HCT116 (cell line): ENCODE data around the gene ZNF358. TPM values are rescaled to one million over a fixed set of nuclear protein-coding genes. Genes with fewer than 3 reads are reported as not detected.

ENCODE experiments used
- ATAC-seq: fragments of 200-7000 bp; cut with Tn5 transposase; 2 replicates; pipeline ENCODE4 v1.9.1; 2020; ENCODE audit warnings: mild to moderate bottlenecking, moderate library complexity
- BruUV-seq: library from RNA; stranded (reverse); fragments of 400-500 nt; replicated peaks from 2 replicates; lab custom pipeline; 2021; lab: Mats Ljungman, UMichigan
- CTCF ChIA-PET: fragments of 300-600 bp; sonication (Branson Sonifier 250); formaldehyde crosslinking; loops from one replicate; lab custom pipeline; 2021; ENCODE audit warnings: antibody characterized with exemption; lab: Charles Lee
- POLR2A ChIA-PET: fragments of 300-600, 350-600 bp; sonication (Branson Sonifier 250); formaldehyde crosslinking; loops from one replicate; lab custom pipeline; 2021; ENCODE audit warnings: antibody characterized with exemption; lab: Charles Lee
- RAD21 ChIA-PET, 2 experiments: fragments of 300-600 bp; sonication (Branson Sonifier 250); formaldehyde crosslinking; loops; one replicate each; lab custom pipeline; 2023; ENCODE audit warnings: low total read pairs in 2 of 2; ENCODE audit not compliant: uncharacterized antibody in 2 of 2, unreplicated experiment in 2 of 2, low non-redundant PET in 1 of 2; lab: Charles Lee
- DNase-seq: peaks from one replicate; pipeline ENCODE4 v3.0.0-alpha.2; 2010; ENCODE audit warnings: low read depth, low spot score
- H2AFZ ChIP-seq: fragments of 200-600 bp; shearing (Covaris generic), sonication (generic); 2 replicates; pipeline ENCODE4 v1.6.1; 2017; ENCODE audit warnings: low read depth, mixed run types, mixed read lengths, antibody characterized with exemption, low read length; ENCODE audit not compliant: poor library complexity, severe bottlenecking
- H3K27ac ChIP-seq: 2 replicates; pipeline ENCODE4 v1.5.1; 2012; ENCODE audit warnings: low read depth, low read length
- H3K27me3 ChIP-seq: fragments of 200-600 bp; sonication (generic); 2 replicates; pipeline ENCODE4 v1.6.1; 2016; ENCODE audit warnings: mixed run types, low read length, mixed read lengths; ENCODE audit not compliant: insufficient read depth
- H3K36me3 ChIP-seq, 2 experiments: fragments of 200-500 bp in 1 of 2; fragments of 200-600 bp in 1 of 2; sonication (Bioruptor generic) in 1 of 2; sonication (generic) in 1 of 2; 2 replicates each; pipeline versions ENCODE4 v1.5.1 to v1.6.1; 2014 to 2016; ENCODE audit warnings: low read length in 2 of 2, inconsistent platforms in 1 of 2, mixed read lengths in 1 of 2, mixed run types in 1 of 2; ENCODE audit not compliant: insufficient read depth in 2 of 2, control insufficient read depth in 1 of 2
- H3K4me1 ChIP-seq, 2 experiments: fragments of 200-600 bp in 1 of 2; sonication (generic) in 1 of 2; 2 replicates each; pipeline versions ENCODE4 v1.5.1 to v1.6.1; 2012 to 2017; ENCODE audit warnings: low read length in 2 of 2, inconsistent platforms in 1 of 2, mild to moderate bottlenecking in 1 of 2, mixed read lengths in 1 of 2, mixed run types in 1 of 2, moderate library complexity in 1 of 2; ENCODE audit not compliant: insufficient read depth in 2 of 2, control insufficient read depth in 1 of 2
- H3K4me2 ChIP-seq: fragments of 200-600 bp; sonication (generic); 2 replicates; pipeline ENCODE4 v1.6.1; 2017; ENCODE audit warnings: mixed run types, low read length, mixed read lengths
- H3K4me3 ChIP-seq, 2 experiments: fragments of 200-600 bp in 1 of 2; sonication (generic) in 1 of 2; replicated peaks in 1 of 2; 2 replicates each; pipeline ENCODE4 v1.5.1; 2011 to 2016; ENCODE audit warnings: low read length in 2 of 2, control low read depth in 1 of 2, low read depth in 1 of 2, mild to moderate bottlenecking in 1 of 2, mixed read lengths in 1 of 2, mixed run types in 1 of 2
- H3K79me2 ChIP-seq: fragments of 200-600 bp; sonication (generic); 2 replicates; pipeline ENCODE4 v1.6.1; 2017; ENCODE audit warnings: mild to moderate bottlenecking, mixed run types, low read length, moderate library complexity, mixed read lengths; ENCODE audit not compliant: insufficient read depth
- H3K9ac ChIP-seq: fragments of 200-600 bp; sonication (generic); 2 replicates; pipeline ENCODE4 v1.6.1; 2016; ENCODE audit warnings: low read length, mixed read lengths
- H3K9me2 ChIP-seq: fragments of 200-600 bp; sonication (generic), shearing (Covaris generic); 2 replicates; pipeline ENCODE4 v1.6.1; 2017; ENCODE audit warnings: mixed run types, mild to moderate bottlenecking, moderate library complexity; ENCODE audit not compliant: insufficient read depth
- H3K9me3 ChIP-seq, 2 experiments: fragments of 200-500 bp in 1 of 2; fragments of 200-600 bp in 1 of 2; sonication (Bioruptor generic) in 1 of 2; sonication (generic) in 1 of 2; 2 replicates each; pipeline ENCODE4 v1.6.1; 2014 to 2017; ENCODE audit warnings: low read length in 2 of 2, mixed read lengths in 2 of 2, inconsistent platforms in 1 of 2, low read depth in 1 of 2, mild to moderate bottlenecking in 1 of 2, mixed run types in 1 of 2, moderate library complexity in 1 of 2; ENCODE audit not compliant: control insufficient read depth in 1 of 2, insufficient read depth in 1 of 2
- H4K20me1 ChIP-seq: fragments of 200-600 bp; sonication (generic), shearing (Covaris generic); 2 replicates; pipeline ENCODE4 v1.6.1; 2017; ENCODE audit warnings: mixed run types, mild to moderate bottlenecking, moderate library complexity; ENCODE audit not compliant: insufficient read depth
- ATF3 ChIP-seq: IDR thresholded peaks from 2 replicates; pipeline ENCODE4 v1.6.1; 2012
- CBX3 ChIP-seq: IDR thresholded peaks from 2 replicates; pipeline ENCODE4 v1.6.1; 2012; ENCODE audit warnings: low read depth
- ELF1 ChIP-seq: IDR thresholded peaks from 2 replicates; pipeline ENCODE4 v1.6.1; 2012; ENCODE audit warnings: low read depth, borderline replicate concordance
- EZH2phosphoT487 ChIP-seq: fragments of 200-600 bp; IDR thresholded peaks from 2 replicates; pipeline ENCODE4 v1.6.1; 2018; ENCODE audit warnings: antibody characterized with exemption, borderline replicate concordance
- FOSL1 ChIP-seq: IDR thresholded peaks from 2 replicates; pipeline ENCODE4 v1.6.1; 2012; ENCODE audit warnings: low read depth
- MAX ChIP-seq: IDR thresholded peaks from 2 replicates; pipeline ENCODE4 v1.6.1; 2012
- SRF ChIP-seq: IDR thresholded peaks from 2 replicates; pipeline ENCODE4 v1.6.1; 2012; ENCODE audit warnings: low read depth
- TCF7L2 ChIP-seq: IDR thresholded peaks from 2 replicates; pipeline ENCODE4 v1.7.0; 2011; ENCODE audit warnings: borderline replicate concordance, inconsistent platforms; ENCODE audit not compliant: insufficient read depth, insufficient read length; ENCODE audit errors: extremely low read depth
- intact Hi-C: fragments of 100-400 bp; cut with micrococcal nuclease; formaldehyde crosslinking; loops from 2 replicates; pipeline ENCODE4 v1.10.0; 2022
- total RNA-seq: library from RNA; stranded (reverse); gene quantifications from one replicate; pipeline ENCODE4 v1.2.1, GENCODE V29; 2021; ENCODE audit not compliant: unreplicated experiment
- TF ChIP-seq, protein P1 (sequence below): IDR thresholded peaks from 2 replicates; pipeline ENCODE4 v1.6.1; 2012; ENCODE audit warnings: low read depth
- TF ChIP-seq, protein P2 (sequence below): IDR thresholded peaks from 2 replicates; pipeline ENCODE4 v1.6.1; 2011; ENCODE audit warnings: mild to moderate bottlenecking, low read length, moderate library complexity; ENCODE audit not compliant: insufficient replicate concordance; ENCODE audit errors: extremely low read depth
- TF ChIP-seq, protein P3 (sequence below), 3 experiments: fragments of 200-600 bp in 1 of 3; sonication (generic) in 1 of 3; IDR thresholded peaks in 2 of 3; conservative IDR thresholded peaks in 1 of 3; 2 replicates each; pipeline ENCODE4 v1.5.1; 2012 to 2017; ENCODE audit warnings: low read depth in 2 of 3, low read length in 2 of 3, antibody characterized with exemption in 1 of 3, borderline replicate concordance in 1 of 3, control low read depth in 1 of 3, mild to moderate bottlenecking in 1 of 3, mixed read lengths in 1 of 3, mixed run types in 1 of 3, moderate library complexity in 1 of 3; ENCODE audit not compliant: insufficient read depth in 1 of 3

The ZNF358 gene
- total RNA-seq, 1 experiment from 2014 or later, result 20.7 TPM

DNA sequence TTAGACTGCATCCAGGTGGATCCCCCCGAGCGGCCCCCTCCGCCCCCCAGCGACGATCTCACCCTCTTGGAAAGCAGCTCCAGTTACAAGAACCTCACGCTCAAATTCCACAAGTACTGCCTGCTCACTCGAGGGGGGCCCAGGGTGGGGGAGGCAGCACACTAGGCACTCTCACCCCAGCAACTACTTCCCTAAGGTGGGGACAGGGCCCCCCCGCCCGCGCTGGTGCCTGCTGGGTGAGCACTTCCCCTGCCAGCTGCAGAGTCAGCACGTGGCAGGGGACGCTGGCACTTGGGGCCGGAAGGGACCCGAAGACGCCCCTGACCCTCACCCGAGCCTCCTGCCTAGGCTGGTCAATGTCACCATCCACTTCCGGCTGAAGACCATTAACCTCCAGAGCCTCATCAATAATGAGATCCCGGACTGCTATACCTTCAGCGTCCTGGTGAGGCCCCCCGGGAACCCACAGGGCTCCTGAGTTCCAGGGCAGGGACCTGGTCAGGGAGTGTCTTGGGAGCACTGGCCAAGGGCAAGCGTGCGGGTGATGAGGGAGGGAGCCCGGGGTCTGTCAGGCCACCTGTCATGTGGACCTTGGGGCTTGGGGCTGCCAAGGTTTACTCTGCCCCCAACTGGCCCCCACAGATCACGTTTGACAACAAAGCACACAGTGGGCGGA lies 11.8 kb downstream of the ZNF358 start:
- Histone ChIP-seq H3K4me1 (peaks cover 6 to 10% of the 10 kb centered on the region in 2 experiments; a peak in 2 of 4 replicates), H3K9ac (no peak overlapping the region), H3K36me3 (no peaks in the 10 kb centered on the region), H4K20me1 (no peaks in the 10 kb centered on the region), H3K9me2 (no peaks in the 10 kb centered on the region), H3K27me3 (no peaks in the 10 kb centered on the region), H3K4me2 (no peak overlapping the region), H3K79me2 (peaks cover 4% of the 10 kb centered on the region; the same call in 1 of the 2 replicates), H3K4me3 (no peak overlapping the region), H2AFZ (no peak overlapping the region), H3K27ac (no peak overlapping the region), H3K9me3 (no peaks in the 10 kb centered on the region)
- no peak for DNase-seq
- intact Hi-C loops, result no loop called here
- TF ChIP-seq ELF1, result no peak
- TF ChIP-seq TCF7L2, result no peak
- TF ChIP-seq FOSL1, result no peak
- no peak for TF ChIP-seq CBX3
- ChIA-PET CTCF (no interaction called here), RAD21 (no interaction called here), POLR2A (no interaction called here)
- BruUV-seq, result no TSS peak
- ATAC-seq, result no peak; the same call in 1 of the 2 replicates

GRCh38 chr19:7528192-7528519 lies 12.3 kb downstream of the ZNF358 start:
- Histone ChIP-seq H3K9me3 (no peaks in the 10 kb centered on the region), H3K79me2 (peaks cover 4% of the 10 kb centered on the region; the same call in 1 of the 2 replicates), H3K4me2 (no peak overlapping the region), H3K4me1 (peaks cover 6 to 10% of the 10 kb centered on the region in 2 experiments; a peak in 2 of 4 replicates), H3K9me2 (no peaks in the 10 kb centered on the region), H3K4me3 (no peak overlapping the region), H3K27ac (no peak overlapping the region), H3K27me3 (no peaks in the 10 kb centered on the region), H4K20me1 (no peaks in the 10 kb centered on the region), H2AFZ (no peak overlapping the region), H3K9ac (no peak overlapping the region), H3K36me3 (no peaks in the 10 kb centered on the region)
- ATAC-seq (no peak), DNase-seq (no peak)
- POLR2A ChIA-PET, result no interaction called here
- RAD21 ChIA-PET, result no interaction called here
- no TSS peak for BruUV-seq
- CTCF ChIA-PET, result no interaction called here
- intact Hi-C loops, result no loop called here
- TF ChIP-seq, protein P1, sequence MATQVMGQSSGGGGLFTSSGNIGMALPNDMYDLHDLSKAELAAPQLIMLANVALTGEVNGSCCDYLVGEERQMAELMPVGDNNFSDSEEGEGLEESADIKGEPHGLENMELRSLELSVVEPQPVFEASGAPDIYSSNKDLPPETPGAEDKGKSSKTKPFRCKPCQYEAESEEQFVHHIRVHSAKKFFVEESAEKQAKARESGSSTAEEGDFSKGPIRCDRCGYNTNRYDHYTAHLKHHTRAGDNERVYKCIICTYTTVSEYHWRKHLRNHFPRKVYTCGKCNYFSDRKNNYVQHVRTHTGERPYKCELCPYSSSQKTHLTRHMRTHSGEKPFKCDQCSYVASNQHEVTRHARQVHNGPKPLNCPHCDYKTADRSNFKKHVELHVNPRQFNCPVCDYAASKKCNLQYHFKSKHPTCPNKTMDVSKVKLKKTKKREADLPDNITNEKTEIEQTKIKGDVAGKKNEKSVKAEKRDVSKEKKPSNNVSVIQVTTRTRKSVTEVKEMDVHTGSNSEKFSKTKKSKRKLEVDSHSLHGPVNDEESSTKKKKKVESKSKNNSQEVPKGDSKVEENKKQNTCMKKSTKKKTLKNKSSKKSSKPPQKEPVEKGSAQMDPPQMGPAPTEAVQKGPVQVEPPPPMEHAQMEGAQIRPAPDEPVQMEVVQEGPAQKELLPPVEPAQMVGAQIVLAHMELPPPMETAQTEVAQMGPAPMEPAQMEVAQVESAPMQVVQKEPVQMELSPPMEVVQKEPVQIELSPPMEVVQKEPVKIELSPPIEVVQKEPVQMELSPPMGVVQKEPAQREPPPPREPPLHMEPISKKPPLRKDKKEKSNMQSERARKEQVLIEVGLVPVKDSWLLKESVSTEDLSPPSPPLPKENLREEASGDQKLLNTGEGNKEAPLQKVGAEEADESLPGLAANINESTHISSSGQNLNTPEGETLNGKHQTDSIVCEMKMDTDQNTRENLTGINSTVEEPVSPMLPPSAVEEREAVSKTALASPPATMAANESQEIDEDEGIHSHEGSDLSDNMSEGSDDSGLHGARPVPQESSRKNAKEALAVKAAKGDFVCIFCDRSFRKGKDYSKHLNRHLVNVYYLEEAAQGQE, result no peak
- TF ChIP-seq MAX (no peak), EZH2phosphoT487 (no peak), SRF (no peak), CBX3 (no peak), ATF3 (no peak)
- TF ChIP-seq, protein P2, sequence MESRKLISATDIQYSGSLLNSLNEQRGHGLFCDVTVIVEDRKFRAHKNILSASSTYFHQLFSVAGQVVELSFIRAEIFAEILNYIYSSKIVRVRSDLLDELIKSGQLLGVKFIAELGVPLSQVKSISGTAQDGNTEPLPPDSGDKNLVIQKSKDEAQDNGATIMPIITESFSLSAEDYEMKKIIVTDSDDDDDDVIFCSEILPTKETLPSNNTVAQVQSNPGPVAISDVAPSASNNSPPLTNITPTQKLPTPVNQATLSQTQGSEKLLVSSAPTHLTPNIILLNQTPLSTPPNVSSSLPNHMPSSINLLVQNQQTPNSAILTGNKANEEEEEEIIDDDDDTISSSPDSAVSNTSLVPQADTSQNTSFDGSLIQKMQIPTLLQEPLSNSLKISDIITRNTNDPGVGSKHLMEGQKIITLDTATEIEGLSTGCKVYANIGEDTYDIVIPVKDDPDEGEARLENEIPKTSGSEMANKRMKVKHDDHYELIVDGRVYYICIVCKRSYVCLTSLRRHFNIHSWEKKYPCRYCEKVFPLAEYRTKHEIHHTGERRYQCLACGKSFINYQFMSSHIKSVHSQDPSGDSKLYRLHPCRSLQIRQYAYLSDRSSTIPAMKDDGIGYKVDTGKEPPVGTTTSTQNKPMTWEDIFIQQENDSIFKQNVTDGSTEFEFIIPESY, result no peak
- TF ChIP-seq, protein P3, sequence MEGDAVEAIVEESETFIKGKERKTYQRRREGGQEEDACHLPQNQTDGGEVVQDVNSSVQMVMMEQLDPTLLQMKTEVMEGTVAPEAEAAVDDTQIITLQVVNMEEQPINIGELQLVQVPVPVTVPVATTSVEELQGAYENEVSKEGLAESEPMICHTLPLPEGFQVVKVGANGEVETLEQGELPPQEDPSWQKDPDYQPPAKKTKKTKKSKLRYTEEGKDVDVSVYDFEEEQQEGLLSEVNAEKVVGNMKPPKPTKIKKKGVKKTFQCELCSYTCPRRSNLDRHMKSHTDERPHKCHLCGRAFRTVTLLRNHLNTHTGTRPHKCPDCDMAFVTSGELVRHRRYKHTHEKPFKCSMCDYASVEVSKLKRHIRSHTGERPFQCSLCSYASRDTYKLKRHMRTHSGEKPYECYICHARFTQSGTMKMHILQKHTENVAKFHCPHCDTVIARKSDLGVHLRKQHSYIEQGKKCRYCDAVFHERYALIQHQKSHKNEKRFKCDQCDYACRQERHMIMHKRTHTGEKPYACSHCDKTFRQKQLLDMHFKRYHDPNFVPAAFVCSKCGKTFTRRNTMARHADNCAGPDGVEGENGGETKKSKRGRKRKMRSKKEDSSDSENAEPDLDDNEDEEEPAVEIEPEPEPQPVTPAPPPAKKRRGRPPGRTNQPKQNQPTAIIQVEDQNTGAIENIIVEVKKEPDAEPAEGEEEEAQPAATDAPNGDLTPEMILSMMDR (IDR thresholded peaks at IDR 0.05 in 2 of 3, conservative IDR thresholded peaks at IDR 0.05 in 1 of 3; ENCODE audit: borderline replicate concordance in 1 of 3, insufficient read depth in 1 of 3, low read depth in 2 of 3, low read length in 2 of 3), result no peak
